LoVo (cell line): ENCODE results near the gene ZNF579.
"Not testable (repeated sequence)": the region's sequence is repeated elsewhere in the genome, so short reads cannot be mapped to it uniquely, and the experiment has no call there.

Experiments
- DNase-seq: peaks from one replicate; pipeline ENCODE4 v3.0.0-alpha.2; 2016; ENCODE audit warnings: low spot score

Gene ZNF579

GRCh38 chr19:55539090-55539984 is 41.3 kb downstream of the ZNF579 start:
- no peak for DNase-seq

GRCh38 chr19:55538132-55538531 is 42.5 kb downstream of the ZNF579 start:
- no peak for DNase-seq

DNA sequence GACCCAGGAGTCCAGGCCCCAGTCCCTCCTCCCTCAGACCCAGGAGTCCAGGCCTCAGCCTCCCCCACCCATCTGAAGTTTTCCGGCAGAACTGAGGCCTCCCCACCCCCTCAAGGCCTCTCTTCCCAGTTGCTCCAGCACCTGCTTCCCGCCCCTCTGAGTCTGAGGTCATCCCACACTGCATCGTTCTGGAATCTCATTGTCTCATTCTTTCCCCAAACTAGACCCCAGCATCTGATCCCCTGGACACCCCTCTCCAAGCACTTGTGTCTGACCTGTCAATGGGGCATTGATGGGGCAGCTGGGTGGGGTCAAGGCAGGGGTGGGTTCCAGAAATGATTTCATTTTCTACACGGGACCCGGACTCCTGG is 42.9 kb downstream of the ZNF579 start:
- DNase-seq = no peak

DNA sequence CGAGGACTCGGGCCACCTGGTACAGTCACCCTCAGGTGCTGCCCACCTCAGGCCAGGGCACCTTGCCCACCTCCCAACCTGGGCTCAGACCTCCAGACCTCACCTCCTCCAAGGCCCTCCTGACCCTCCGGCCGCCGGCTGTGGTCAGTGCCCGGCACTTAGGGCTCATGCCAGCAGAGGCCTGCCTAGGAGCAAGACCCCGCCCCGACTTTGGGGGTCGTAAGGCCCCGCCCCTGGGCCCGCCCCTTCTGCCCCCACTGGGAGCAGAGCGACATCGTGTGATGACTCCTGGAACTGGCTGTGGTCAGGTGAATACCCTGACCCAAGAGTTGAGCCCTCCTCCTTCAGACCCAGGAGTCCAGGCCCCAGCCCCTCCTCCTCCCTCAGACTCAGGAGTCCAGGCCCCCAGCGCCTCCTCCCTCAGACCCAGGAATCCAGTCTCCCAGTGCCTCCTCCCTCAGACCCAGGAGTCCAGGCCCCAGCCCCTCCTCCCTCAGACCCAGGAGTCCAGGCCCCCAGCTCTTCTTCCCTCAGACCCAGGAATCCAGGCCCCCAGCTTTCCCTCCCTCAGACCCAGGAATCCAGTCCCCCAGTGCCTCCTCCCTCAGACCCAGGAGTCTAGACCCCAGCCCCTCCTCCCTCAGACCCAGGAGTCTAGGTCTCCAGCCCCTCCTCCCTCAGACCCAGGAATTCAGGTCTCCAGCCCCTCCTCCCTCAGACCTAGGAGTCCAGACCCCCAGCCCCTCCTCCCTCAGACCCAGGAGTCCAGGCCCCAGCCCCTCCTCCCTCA is 43.5 kb downstream of the ZNF579 start, which contains the start of gene SBK2:
Gene SBK2, minus strand, starts transcription at position 183 of the 790 bp plus-strand sequence. CDS start 839 bp downstream, outside the sequence.
- DNase-seq = no peak

DNA sequence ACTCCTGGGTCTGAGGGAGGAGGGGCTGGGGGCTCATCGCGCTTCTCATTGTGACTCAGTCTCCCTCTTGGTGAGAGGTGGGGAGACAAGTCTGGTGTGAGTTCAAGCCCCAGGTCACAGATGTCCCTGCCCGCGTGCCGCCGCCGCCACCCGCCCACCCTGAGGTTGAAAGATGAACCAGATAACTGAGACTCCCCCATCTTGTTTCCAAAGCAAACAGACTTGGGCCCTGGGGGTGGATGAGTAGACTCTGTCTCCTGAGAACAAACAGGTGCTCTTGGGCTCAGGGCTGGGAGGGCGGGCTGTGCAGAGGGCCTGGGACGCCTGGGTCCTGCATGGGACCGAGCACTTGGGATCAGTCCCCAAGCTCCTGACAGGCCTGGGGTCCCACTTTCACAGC is 44.3 kb downstream of the ZNF579 start:
- no peak for DNase-seq

GRCh38 chr19:55535965-55536350 is 44.7 kb downstream of the ZNF579 start:
- no peak for DNase-seq

GRCh38 chr19:55535173-55535964 is 45.3 kb downstream of the ZNF579 start:
- no peak for DNase-seq

DNA sequence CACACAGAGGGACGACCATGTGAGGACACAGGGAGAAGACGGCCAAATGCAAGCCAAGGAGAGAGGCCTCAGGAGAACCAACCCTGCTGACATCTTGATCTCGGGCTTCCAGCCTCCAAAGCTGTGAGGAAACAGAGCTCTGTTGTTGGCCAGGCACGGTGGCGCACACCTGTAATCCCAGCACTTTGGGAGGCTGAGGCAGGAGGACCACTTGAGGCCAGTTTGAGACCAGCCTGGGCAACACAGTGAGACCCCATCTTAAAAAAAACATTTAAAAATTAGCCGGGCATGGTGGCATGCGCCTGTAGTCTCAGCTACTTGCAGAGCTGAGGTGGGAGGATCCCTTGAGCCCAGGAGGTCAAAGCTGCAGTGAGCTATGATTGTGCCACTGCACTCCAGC is 46.4 kb downstream of the ZNF579 start:
- not testable (repeated sequence) for DNase-seq

- DNase-seq = no peak
These were observed 49.7 kb downstream of the ZNF579 start for GRCh38 chr19:55530996-55531395.

- DNase-seq = no peak
These were observed 50.9 kb downstream of the ZNF579 start for GRCh38 chr19:55529636-55530234.

- DNase-seq = no peak
These were observed 52.4 kb downstream of the ZNF579 start for GRCh38 chr19:55528030-55528803.

DNA sequence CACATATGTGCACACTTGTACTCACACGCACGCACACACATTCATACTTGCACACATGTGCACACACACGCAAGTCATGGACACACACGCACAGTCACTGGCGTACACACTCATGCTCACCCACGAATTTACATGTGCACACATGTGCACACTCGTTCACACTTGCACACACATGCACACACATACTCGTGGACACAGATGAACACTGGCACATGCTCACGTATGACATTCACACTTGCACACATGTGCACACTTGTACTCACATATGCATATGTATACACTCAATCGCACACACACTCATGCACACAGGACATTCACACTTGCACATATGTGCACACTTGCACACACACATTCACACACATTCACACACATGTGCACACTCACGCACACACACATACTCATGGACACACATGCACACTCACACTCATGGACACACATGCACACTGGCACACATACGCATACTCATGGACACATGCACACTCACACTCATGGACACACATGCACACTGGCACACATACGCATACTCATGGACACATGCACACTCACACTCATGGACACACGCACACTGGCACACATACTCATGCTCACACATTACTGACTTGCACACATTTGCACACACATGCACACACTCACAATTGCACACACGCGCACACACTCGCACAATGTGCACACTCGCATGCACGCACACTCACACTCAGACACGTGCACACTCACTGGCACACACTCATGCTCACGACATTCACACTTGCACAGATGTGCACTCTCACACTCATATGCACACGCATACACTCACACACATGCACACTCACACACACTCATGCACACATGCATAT is 53.2 kb downstream of the ZNF579 start:
- no peak for DNase-seq
